ENCODE data around the gene VAMP5. TPM values are rescaled to one million over a fixed set of nuclear protein-coding genes. Genes with fewer than 3 reads are reported as not detected.

VAMP5 gene
- total and polyA plus RNA-seq, 2 of the 8 experiments (the other 6 are each of a cell fraction or from before 2014, with no cell fraction given) = 4.7 to 14.2 TPM

DNA sequence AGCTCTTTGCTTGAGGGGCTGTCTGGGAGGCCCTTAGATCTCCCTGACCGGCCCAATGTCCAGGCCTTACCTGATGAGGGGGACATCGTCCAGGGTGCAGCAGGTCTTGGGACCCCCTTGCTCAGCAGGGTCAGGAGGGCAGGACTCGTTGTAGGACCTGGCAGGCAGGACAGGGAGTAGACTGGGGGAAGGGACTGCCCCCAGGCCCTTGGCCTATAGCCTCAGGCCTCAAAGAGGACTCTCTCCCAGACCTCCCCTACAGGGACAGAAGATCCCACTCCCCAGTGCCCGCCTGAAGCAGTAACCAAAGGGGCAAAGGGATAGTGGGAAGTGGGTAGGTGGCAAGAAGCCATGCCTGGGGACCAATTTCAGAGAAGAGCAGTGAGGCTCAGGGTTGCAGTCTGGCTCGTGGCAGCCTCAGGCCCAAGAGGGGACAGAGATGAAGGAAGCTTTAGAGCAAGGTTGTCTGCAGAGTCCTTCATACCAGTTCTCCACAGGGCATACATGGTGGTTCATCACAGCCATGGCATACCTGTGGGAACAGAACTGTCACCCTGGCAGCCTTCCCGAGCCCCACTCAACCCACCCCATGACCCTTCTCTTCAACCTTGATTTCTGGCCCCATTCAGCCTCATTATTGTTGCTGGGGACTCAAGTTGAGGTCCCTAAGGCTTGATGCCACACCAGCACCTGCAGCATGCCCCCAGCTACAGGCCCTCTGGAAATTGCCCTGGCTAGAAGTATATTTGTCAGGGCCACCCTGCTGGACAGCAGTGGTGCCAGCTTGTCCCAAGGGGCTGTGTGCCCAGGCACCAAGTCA lies 16.9 kb downstream of the VAMP5 start (continued):
- TF ChIP-seq TAF1 (IDR thresholded peaks at IDR 0.05; ENCODE audit: low read depth, low read length) (no peak), SAP30 (IDR thresholded peaks at IDR 0.05; ENCODE audit: insufficient read depth, insufficient replicate concordance, low read length) (no peak), SIX5 (IDR thresholded peaks at IDR 0.05; ENCODE audit: low read depth, low read length) (no peak), CREB1 (IDR thresholded peaks at IDR 0.05) (no peak), SUZ12 (IDR thresholded peaks at IDR 0.05; ENCODE audit: low read length) (no peak), NANOG (IDR thresholded peaks at IDR 0.05; ENCODE audit: insufficient read depth, low read depth, low read length, poor library complexity, severe bottlenecking) (no peak), SRF (IDR thresholded peaks at IDR 0.05; ENCODE audit: low read depth, low read length) (no peak), JUN (IDR thresholded peaks at IDR 0.05; ENCODE audit: low read depth, low read length) (no peak)

Measured in H1 (cell line).